Gastrocnemius medialis (tissue), 4 donors: ENCODE measurements around the gene KRT9.

Experiments
- CTCF ChIP-seq, 5 experiments: fragments of 450-650 bp in 3 of 5; fragments of 200-600 bp in 2 of 5; sonication (generic) in 2 of 5; IDR thresholded peaks in 4 of 5; conservative IDR thresholded peaks in 1 of 5; 1 replicate in 4 of 5; 2 replicates in 1 of 5; pipeline ENCODE4 v1.5.1; 2016 to 2019; ENCODE audit warnings: antibody characterized with exemption in 5 of 5, mild to moderate bottlenecking in 3 of 5, moderate library complexity in 3 of 5
- POLR2A ChIP-seq, 2 donors: fragments of 450-650 bp; IDR thresholded peaks; one replicate each; pipeline ENCODE4 v1.6.1; 2017; ENCODE audit warnings: antibody characterized with exemption in 2 of 2, mild to moderate bottlenecking in 2 of 2, moderate library complexity in 2 of 2

GRCh38 chr17:41615454-41615853 lies 43.6 kb upstream of the KRT9 start:
- TF ChIP-seq CTCF (IDR thresholded peaks at IDR 0.05 in 4 of 5, conservative IDR thresholded peaks at IDR 0.05 in 1 of 5) (no peak), POLR2A (IDR thresholded peaks at IDR 0.05) (no peak)
